HG03175 (cell line): Measurements from ENCODE around the gene IGHMBP2.
"Not testable (repeated sequence)": the region's sequence is repeated elsewhere in the genome, so short reads cannot be mapped to it uniquely, and the experiment has no call there.

ENCODE experiments used
- ATAC-seq: cut with Tn5 transposase; IDR thresholded peaks from one replicate; pipeline ENCODE4 v1.9.1; 2021; ENCODE audit warnings: mild to moderate bottlenecking, moderate library complexity; ENCODE audit not compliant: unreplicated experiment

The IGHMBP2 gene

GRCh38 chr11:68903288-68904247, at the start of gene IGHMBP2, which contains the start of gene MRPL21:
Gene IGHMBP2 (plus strand): TSS chr11:68903891. CDS start chr11:68903953, 62 bp downstream.
Gene MRPL21 (minus strand): TSS chr11:68903832. CDS start chr11:68903810, 22 bp downstream.
- ATAC-seq: peak; percentile 82

DNA sequence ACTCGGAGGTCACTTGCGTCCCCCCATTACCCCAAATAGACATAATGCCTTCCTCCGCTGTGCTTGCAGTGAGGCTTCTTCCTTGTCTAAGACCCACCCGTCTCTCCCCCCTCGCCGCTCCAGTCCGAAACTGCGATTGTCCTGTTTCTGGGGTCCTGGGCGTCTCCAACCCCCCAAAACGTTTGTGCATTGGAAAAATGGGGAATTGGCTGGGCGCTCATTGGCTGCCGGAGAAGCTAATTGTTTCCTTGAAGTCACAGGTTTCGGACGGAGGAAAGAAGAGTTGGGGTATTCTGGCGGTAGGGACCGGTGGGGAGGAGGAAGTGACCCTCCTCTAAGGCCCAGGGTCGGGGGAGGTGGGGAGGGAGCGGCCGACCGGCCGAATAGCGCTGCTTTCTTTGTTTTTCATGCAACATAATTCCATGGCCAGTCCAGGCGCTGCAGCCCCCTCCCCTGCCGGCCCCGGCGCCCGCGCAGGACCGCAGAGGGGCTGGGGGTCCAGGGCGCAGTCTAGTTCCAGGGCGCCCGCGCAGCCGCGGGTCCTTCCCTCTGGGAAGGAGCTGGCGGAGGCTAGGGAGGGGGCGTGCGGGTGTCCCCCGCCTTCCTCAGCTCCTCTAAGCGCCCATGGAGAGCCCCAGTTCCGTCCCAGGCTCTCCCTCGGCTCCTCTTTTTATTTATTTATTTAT, 49.3 kb upstream of the IGHMBP2 start:
- no peak for ATAC-seq

DNA sequence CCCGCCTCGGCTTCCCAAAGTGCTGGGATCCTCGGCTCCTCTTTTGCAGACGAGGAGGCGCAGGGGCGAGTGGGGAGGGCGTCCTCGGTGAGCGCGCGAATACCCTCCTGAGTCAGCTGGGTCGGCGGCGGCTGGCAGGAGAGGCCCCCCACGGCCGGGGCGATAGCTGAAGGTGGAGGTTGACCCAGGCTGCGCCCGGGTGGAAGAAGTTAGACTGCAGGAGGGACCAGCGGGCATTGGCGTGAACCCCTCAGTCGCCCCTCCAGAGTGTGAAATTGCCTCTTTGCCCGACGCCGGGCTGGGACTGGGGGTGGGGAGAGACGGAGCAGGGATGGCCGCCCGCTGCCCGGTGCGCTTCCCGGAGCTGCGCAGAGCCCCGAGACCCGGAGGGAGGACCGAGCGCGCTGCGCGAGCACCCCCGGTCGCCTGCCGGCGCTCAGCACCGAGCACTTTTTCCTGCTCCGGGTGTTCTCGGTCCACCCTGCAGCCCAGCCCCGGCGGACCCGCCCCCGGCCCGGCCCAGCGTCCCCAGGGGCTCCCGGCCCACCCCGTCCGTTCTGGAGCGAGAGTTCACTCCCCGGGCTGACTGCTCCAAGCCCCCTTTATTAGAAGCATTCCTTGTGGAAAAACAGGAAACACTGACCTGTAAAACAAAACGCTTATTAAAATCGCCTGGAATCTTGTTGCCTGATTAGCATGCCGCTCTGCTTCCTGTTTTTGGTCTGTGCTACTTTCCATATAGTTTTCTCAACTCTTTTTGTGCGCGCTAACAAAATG, 48.3 kb upstream of the IGHMBP2 start:
- ATAC-seq: no peak

DNA sequence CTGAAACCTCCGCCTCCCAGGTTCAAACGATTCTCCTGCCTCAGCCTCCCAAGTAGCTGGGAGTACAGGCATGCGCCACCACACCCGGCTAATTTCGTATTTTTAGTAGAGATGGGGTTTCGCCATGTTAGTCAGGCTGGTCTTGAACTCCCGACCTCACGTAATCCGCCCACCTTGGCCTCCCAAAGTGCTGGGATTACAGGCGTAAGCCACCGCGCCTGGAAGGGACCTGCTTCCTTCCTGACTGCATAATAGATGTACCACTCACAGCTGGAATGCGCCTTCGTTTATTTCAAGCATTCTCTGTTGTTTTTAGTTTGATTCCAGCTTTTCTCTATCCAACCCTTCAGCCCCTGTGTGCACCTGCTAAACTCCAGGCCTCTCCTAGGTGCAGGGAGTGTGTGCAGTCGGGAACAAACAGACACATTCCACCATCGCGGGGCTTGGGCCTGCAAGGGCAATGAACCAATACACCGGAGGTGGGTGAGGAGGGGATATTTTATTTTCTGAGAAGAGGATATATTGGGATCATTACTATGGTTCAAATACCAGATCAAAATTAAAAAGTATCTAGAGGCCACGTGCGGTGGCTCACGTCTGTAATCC, 47.2 kb upstream of the IGHMBP2 start:
- not testable (repeated sequence) for ATAC-seq

GRCh38 chr11:68857037-68857586, 46.6 kb upstream of the IGHMBP2 start:
- ATAC-seq: no peak

DNA sequence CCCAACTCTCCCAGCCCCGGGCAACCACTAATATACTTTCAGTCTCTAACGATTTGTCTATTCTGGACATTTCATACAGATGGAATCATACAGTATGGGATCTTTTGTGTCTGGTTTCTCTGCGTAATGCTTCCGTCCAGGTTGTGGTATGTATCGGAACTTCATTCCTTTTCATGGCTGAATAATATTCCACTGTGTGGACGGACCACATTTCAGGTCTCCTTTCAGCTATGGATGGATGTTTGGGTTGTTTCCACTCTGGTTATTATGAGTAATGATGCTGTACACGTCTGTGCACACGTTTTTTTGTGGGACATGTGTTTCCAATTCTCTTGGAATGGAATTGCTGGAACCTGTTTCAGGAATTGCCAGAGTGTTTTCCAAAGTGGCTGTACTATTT, 44.6 kb upstream of the IGHMBP2 start:
- no peak for ATAC-seq

GRCh38 chr11:68862421-68862820, 41.3 kb upstream of the IGHMBP2 start:
- ATAC-seq: no peak

- ATAC-seq: no peak
Observed at GRCh38 chr11:68863553-68864265, 40.0 kb upstream of the IGHMBP2 start.

DNA sequence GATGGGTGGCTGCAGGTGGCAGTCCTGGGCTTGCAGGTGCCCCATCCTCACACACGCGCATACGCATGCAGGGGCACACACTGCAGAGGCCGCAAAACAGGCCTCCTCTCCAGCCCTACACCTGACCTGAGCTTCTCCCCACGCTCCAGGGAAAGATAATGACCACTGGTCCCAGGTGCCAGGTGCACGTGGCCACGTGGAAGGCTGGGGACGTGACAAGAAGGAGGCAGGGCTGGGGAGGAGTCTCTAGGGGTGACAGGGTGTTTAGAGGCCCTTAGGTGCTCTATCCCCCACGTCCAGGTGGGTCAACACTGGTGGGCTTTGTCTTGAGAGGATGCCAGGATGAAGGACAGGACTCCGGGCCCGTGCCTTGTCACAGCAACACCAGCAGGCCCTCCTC, 38.5 kb upstream of the IGHMBP2 start:
- no peak for ATAC-seq

- ATAC-seq: no peak
Observed at GRCh38 chr11:68867066-68867465, 36.6 kb upstream of the IGHMBP2 start.

- ATAC-seq: no peak
Observed at GRCh38 chr11:68868221-68868835, 35.4 kb upstream of the IGHMBP2 start.

GRCh38 chr11:68870470-68870869, 33.2 kb upstream of the IGHMBP2 start:
- ATAC-seq: no peak

GRCh38 chr11:68872216-68873003, 31.3 kb upstream of the IGHMBP2 start:
- no peak for ATAC-seq

- no peak for ATAC-seq
Observed at GRCh38 chr11:68878022-68878421, 25.7 kb upstream of the IGHMBP2 start.

DNA sequence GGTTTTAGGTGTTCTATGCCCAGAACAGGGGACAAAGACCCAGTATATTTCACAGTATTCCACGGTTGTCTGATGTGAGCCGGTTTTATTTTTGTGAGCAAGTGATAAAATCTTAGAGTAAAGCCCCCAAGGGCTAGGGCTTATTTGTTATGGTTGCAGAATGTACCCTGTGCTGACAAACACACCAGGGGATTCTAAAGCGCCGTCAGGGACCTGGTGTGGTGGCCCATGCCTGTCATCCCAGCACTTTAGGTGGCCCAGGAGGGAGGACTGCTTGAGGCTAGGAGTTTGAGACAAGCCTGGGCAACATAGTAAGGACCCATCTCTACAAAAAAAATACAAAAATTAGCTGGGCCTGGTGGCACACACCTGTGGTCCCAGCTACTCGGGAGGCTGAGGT, 22.8 kb upstream of the IGHMBP2 start:
- no peak for ATAC-seq

DNA sequence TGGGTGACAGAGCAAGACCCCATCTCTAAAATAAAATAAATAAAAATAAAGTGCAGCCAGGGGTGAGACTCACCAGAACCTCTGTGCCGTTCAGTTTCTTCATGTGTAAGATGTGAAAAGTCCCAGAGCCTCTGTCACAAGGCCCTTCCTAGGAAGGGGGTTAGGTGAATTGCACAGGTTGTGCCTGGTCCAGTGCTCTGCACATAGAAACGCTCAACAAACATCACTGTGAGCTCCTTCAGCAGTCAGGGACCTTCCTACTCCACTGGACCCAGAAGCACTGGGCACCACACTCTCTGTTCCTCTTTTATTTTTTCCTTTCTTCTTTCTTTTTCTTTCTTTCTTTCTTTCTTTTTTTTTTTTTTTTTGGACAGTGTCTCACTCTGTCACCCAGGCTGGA, 22.4 kb upstream of the IGHMBP2 start:
- no peak for ATAC-seq

DNA sequence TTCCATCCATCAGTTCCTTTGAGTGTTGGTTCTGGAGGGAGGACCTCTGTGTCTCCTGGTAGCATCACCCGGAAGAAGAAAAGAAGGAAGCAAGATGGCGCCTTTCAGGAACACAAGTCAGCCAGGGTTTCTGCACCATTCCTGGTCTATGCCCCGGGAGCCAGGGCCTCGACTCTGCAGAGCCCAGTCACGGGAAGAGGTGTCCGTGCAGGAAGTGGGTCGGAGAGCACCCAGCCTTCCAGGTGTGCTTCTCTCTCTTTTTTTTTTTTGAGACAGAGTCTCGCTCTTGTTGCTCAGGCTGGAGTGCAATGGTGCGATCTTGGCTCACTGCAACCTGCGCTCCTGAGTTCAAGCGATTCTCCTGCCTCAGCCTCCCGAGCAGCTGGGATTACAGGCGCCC, 21.3 kb upstream of the IGHMBP2 start:
- ATAC-seq: no peak

GRCh38 chr11:68884827-68885226, 18.9 kb upstream of the IGHMBP2 start:
- ATAC-seq: not testable (repeated sequence)
